HG03521 (cell line): ENCODE data around the gene IGLL5.

Experiments used
- ATAC-seq: cut with Tn5 transposase; IDR thresholded peaks from one replicate; pipeline ENCODE4 v1.9.1; 2021; ENCODE audit warnings: mild to moderate bottlenecking, moderate library complexity; ENCODE audit not compliant: unreplicated experiment

The IGLL5 gene

DNA sequence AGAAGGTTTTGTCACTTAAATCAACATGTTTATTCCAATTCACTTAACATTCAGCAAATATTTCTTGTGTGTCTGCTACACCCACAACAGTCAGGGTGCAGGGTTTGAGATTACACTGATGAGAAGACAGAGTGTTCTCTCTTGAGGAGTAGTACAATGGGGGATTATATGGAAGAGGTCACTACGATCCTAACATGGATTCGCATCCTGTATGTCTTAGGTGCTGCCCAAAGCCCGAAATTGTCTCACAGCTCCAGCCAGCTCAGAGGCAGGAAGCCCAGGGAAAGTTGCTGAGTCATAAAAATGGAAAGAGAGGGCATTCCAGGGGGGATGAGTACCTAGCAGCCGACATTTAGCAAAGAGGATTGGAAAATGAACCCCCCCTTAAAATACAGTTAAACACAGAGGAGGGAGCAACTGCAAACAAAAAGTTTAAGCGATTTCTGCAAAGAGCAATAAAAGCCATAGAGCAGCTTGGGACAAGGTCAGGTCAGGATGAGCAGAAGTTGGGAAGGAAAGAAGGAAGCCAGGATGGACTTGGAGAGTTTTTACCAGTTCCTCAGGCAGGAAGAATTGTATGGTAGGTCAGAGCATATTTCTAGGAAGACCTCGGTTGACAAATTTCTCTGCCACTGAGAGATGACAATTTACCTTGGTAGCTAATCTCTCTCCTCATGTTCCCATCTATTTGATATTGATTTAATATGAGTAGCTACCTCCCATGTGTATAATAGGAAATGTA lies 49.5 kb downstream of the IGLL5 start:
- no peak for ATAC-seq

DNA sequence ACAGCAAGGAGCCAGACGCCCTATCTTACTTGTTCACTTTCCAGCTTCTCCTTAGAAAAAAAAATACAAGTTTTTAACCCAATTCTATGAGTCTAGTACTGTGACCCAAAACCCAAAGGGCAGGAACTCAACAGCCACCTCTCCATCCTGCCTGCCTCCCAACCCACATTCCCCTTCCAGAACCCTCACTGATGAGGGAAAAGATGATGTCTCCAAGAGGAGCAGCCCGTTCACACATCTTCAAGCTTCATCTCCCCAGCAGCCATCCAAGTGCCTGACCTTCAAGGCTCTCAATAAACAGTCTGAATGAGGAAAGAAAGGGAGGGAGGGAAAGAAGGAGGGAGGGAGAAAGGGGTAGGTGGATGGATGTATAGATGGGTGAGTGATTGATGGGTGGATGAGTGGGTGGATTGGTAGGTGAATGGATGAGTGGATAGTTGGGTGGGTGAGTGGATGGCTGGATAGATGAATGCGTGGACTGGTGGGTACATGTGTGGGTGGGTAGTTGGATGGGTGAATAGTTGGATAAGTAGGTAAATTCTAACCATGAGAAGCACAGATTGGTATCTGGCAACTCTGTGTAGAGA lies 50.4 kb downstream of the IGLL5 start:
- no peak for ATAC-seq

DNA sequence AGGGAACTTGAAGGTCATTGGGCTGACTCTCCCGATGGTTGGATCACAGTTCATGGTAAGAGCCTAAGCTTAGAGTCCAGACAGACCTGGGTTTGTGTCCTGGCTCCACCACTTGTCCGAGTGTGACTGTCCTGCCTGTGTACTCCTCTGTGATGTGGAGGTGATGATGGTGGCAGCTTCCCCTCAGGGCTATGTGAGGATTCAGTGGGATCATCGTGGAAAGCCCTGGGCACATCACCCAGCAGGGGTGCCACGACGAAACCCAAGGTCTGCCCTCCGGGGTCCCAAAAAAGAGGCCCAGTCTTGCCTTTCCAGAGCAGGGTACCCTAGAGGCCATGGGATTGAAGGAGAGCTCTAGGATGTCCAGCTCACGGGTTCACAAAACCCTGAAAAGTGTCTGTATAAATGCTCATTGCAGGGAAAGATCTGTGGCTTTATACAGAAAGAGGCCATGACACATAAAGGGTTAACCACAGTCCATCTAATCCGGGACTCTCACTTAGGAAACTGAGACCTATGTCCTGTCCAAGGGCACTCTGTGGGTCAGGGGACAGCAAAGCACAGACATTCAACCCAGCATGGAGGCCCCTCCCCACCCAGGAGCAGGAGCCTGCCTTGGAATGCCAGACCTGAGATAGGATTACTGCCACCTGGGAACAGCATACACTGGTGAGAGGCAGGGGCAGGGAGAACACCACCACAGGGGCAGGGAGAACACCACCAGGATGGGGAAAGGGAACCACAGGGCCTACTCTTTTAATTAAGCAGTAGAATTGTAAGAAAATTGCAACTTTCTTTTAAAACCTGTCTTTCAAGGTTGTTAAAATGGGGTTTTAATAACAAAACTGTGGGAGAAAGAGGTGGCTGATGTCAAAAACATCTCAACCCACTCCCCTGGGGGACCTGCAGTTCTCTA lies 51.3 kb downstream of the IGLL5 start:
- ATAC-seq: no peak

DNA sequence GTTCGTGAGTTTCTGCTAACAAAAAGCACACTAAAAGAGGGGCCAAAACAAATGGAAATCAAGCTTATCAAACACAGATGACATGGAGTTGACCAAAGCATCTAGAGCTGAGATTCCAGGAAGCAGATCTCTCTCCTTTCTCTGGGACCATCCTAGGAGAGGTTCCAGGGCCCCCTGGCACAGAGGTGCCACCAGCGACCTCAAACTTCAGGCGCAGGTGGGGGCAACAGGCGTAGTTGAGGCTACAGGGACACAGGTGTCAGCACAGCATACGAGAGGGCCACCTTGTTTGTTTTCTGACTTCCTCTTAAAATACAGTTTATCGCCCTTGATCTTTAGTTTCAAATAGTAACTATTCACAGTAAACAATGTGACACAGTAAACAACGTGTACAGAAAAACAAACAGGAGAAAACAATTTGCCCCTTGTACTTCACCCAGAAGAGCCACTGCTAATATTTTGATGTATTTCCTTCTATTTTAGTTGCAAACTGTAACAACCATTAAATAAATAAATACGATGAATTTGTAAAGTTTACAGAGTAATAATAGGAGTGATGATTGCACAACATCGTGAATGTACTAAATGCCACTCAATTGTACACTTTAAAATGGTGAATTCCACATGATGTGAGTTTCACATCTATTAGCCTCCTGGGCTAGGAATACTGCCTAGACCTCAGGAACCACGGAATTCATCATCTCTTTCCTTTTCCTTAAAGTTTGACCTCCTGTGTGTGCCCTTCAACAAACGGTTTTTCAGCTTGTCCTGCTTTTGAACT lies 52.2 kb downstream of the IGLL5 start:
- ATAC-seq: no peak

DNA sequence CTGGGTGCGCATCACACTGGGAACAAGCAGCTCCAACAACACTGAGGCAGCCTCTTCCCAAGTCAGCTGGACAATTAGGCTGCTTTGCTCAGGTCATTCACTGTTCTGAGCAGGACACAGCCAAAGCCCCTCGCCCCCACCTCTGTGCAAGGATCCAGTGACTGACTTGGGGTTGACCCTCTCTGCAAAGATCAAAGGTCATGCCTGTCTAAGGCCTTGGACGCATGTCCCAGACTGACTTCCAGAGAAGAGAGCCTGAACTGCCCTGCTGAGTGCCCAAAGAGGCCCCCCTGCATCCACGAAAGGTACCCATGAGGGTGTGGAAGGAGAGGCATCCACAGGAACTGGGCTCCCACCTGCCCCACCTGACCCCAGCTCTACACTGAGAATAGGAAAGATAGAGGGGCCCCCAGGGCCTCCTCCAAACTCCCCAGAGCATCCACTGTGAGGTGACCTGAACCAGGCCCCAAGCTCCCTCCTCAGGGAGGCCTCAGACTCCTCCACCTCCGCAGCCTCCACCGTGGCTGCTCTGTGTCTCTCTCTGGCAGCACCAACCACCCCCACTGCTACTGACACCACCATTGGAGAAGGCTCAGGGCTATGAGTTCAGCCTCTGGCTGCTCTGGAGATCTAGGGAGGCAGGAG lies 53.5 kb downstream of the IGLL5 start:
- no peak for ATAC-seq

DNA sequence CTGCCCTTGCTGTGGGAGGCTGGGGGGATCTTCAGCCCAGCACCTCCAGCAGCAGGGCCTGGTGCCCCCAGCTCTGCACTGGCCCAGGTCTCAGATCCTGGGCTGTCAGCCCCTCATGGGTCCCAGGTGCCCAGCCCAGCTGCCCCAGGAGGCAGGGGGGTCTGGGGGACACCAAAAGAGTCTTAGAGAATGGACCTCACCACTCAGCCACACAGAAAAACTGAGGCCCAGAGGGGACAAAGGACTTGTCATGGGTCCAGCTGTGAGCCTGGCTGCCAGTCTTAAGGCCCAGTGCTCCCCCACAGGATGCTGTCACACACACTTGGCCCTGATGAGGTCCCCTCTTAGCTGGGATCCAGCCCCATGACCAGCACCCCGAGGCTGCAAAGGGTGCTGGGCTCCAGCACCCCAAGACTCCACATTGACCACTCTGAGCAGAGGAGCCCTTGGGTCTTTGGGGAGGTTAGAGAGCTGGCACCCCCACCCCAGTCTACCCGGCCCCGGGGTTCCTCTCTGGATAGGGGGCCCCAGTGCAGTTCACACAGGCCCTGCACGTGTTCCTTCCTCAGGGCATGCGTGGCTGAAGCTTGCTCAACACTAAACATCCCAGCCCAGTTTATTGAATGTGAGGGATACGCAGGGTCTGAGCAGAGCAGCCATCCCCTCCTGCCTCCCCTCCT lies 54.4 kb downstream of the IGLL5 start:
- no peak for ATAC-seq

DNA sequence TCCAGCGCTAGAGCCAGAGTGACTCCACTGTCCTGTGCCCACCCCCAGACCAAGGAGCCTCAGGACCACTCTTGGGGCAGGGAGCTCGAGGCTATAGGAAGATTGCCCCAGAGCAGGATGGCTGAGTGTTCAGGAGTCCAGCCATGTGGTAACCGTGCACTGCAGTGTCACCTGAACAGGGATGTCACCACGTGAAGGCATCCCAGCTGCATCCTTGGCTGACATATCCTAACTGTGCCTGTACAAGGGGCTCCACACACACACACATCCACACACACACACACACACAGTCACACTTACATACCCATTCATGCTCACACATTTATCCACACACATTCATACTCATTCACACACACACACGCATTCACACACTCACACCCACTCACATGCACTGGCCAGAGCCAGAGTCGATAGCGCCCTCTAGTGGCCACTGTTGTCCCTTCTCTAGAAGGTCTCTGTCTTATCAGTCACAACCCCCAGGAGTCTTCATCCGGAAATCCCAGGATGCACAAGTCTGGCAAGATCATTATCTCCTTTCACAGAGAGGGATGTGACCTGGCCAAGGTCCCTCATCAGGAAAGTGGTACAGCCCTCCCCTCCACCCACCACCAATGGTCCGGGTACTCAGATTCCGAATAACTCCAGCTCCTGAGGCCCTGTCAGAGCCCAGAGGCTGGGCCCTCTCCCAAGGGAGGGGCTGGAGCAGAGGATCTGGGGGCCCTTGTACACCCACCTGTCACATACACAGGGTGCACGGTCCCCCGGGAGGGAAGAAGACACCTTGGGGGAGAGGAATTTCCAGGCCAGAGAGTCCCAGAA lies 55.1 kb downstream of the IGLL5 start:
- ATAC-seq: no peak

DNA sequence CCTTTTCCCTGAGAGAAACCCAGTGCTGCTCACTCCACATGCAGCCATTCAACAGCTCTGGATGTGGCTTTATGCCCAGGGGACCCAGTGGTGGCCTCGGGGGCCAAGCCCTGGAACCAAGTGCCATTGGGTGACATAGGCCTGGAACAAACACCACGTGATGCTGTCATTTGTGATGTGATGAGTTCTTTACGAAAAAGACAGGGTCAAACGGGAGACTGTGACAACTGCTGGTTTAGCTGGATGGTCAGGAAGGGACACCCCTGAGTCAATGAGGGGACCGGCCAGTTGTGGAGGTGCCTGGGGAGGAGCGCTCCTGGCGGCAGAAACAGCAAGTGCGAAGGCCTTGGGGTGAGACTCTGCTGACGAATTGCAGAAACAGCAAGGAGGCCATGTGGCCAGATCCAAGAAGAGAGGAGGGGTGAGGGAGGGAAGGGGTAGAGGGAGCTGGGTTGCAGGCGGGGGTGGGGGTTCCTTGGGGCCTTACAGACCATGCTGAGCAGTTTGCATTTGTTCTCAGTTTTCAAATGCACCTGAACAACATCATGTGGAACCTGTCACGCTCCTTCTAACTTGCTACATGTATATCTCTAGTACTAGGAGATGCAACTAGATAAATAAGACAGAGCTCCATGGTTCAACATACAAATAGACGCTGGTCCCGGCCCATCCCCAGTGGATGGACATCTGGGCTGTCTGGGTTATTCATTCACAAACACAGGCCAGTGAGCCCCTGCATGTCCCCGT lies 56.1 kb downstream of the IGLL5 start:
- no peak for ATAC-seq

DNA sequence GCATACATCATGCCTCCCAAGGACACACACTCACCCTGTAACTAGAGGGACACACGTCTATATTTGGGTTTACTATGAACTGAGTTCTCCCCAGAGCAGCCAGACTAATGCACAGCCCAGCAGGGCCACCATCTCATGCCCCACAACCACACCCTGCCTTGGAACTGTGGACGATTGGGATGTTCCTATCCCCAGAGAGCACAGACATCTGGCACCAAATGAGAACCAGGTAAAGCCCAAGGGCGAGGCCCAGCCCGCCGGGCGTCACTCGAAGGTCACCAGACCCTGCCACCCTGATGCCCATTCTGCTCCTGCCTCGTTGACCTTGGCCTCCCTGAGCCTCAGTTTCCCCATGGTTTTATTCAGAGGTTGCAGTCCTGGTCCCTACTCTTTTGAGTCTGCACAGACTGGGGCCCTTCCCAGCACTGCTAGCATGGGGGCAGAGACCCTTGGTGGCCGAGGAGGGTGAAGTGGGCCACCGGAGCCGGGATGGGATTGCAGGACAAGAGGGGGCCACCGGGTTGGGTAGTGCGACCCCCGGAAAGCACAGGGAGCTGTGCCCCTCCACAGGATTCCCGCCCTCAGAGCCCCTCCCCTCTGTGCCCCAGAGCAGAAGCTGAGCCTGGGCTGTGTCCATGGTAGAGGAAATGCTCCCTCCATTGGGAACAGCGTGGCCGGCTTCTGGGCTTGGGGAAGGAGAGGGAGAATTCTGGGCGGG lies 56.8 kb downstream of the IGLL5 start:
- ATAC-seq: no peak

DNA sequence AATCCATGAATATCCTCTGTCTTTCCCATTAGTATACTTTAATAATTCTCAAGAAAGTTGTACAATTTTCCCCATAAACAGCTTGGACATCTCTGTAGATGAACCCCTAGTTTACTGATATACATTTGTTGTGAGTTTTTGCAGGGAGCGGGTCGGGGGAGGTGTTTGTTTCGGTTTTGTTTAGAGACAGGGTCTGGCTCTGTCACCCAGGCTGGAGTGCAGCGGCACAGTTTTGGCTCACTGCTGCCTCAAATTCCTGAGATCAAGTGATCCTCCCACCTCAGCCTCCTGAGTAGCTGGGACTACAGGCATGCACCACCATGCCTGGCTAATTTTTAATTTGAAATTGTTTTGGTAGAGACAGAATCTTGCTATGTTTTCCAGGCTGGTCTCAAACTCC lies 57.6 kb downstream of the IGLL5 start:
- no peak for ATAC-seq
